Stomach (tissue), 9 donors: ENCODE measurements around the gene KIF18B. TPM values are rescaled to one million over a fixed set of nuclear protein-coding genes. Genes with fewer than 3 reads are reported as not detected.

Source experiments
- DNase-seq, 2 donors: peaks; one replicate each; pipeline versions ENCODE4 v3.0.0 to v3.0.0-alpha.2; 2013 to 2019
- H3K27ac ChIP-seq, 5 donors: fragments of 200-600 bp in 4 of 5; sonication (generic) in 4 of 5; one replicate each; pipeline ENCODE4 v1.5.1; 2013 to 2019; ENCODE audit warnings: mild to moderate bottlenecking in 1 of 5, moderate library complexity in 1 of 5
- H3K27me3 ChIP-seq, 3 donors: fragments of 200-600 bp; sonication (generic); one replicate each; pipeline ENCODE4 v1.5.1; 2017 to 2019; ENCODE audit warnings: mixed run types in 1 of 3
- H3K36me3 ChIP-seq, 4 donors: fragments of 200-600 bp; sonication (generic); 1 replicate in 3 of 4; 2 replicates in 1 of 4; pipeline ENCODE4 v1.5.1; 2016 to 2019
- H3K4me1 ChIP-seq, 4 donors: fragments of 200-600 bp; sonication (generic); one replicate each; pipeline ENCODE4 v1.5.1; 2016 to 2019
- H3K4me3 ChIP-seq, 4 donors: fragments of 200-600 bp; sonication (generic) in 3 of 4; one replicate each; pipeline ENCODE4 v1.5.1; 2016 to 2019; ENCODE audit warnings: mild to moderate bottlenecking in 1 of 4
- H3K9me3 ChIP-seq, 4 donors: fragments of 200-600 bp; sonication (generic); one replicate each; pipeline ENCODE4 v1.5.1; 2016 to 2019
- EP300 ChIP-seq: sonication (generic); formaldehyde crosslinking; IDR thresholded peaks from one replicate; pipeline ENCODE4 v1.6.1; 2017; ENCODE audit warnings: antibody characterized with exemption
- POLR2A ChIP-seq, 4 donors: fragments of 450-650 bp; IDR thresholded peaks; one replicate each; pipeline ENCODE4 v1.6.1; 2016; ENCODE audit warnings: antibody characterized with exemption in 4 of 4, control low read depth in 2 of 4, mild to moderate bottlenecking in 1 of 4, moderate library complexity in 1 of 4
- POLR2AphosphoS5 ChIP-seq, 3 donors: sonication (generic); formaldehyde crosslinking; IDR thresholded peaks; one replicate each; pipeline ENCODE4 v1.6.1; 2016; ENCODE audit warnings: antibody characterized with exemption in 3 of 3
- WGBS, 5 donors: extraction: QIAGEN DNeasy Blood & Tissue Kit in 3 of 5; methylation state at CpG; one replicate each; pipeline versions ENCODE4 v1.1.5 to v1.1.7; 2013 to 2018; 5-methylcytosine and 5-hydroxymethylcytosine counted together
- intact Hi-C: fragments of 100-400 bp; cut with DNase I; formaldehyde crosslinking; loops from one replicate; pipeline ENCODE4 v1.15.1; 2023; ENCODE audit warnings: low total_unique reads
- polyA plus RNA-seq, 3 donors: library from polyadenylated mRNA; stranded (reverse); fragments of 200-250 nt; gene quantifications; one replicate each; pipeline ENCODE4 v1.2.3, GENCODE V29; 2013
- total RNA-seq, 5 donors: library from RNA; depleted of rRNA; stranded (reverse); fragments of >200 nt; gene quantifications; one replicate each; pipeline versions ENCODE4 v1.1.0 to v1.2.3, GENCODE V29; 2014 to 2016
- TF ChIP-seq, protein P1 (sequence below), 7 experiments: fragments of 450-650 bp in 4 of 7; fragments of 200-600 bp in 3 of 7; sonication (generic) in 3 of 7; IDR thresholded peaks; one replicate each; pipeline ENCODE4 v1.5.1; 2016 to 2019; ENCODE audit warnings: antibody characterized with exemption in 7 of 7, control low read depth in 2 of 7, mild to moderate bottlenecking in 1 of 7
- donor health status: healthy with polysubstance abuse.
- donor health status: Bipolar disorder and iron deficiency.
- donor health status: healthy.

Gene KIF18B
- total and polyA plus RNA-seq, 8 donors: 0.15 to 12.2 (median 1.2) TPM; not detected in 1

DNA sequence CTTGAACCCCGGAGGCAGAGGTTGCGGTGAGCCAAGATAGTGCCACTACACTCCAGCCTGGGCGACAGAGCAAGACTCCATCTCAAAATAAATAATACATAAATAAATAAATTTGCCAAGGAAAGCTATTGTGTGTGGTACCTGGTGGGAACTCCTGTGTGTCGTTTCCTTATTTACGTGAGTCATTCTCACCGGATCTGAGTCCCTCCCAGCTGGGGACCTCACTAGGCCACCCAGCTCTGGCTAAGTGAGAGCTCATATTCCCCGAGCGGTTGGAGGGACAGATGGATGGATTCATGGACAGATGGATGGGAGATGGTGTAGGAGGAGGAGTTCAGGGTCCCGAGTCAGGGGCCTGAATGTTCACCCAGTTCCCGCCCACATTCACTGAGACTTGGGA, 43.4 kb upstream of the KIF18B start:
- Histone ChIP-seq H3K36me3 (no peaks in the 10 kb centered on the region), H3K9me3 (no peaks in the 10 kb centered on the region), H3K4me1 (peaks cover 5 to 15% (median 9%) of the 10 kb centered on the region in 4 donors), H3K27me3 (peaks cover 0 to 56% (median 22%) of the 10 kb centered on the region in 3 donors), H3K27ac (no peak overlapping the region), H3K4me3 (no peak overlapping the region)
- no peak for DNase-seq
- intact Hi-C loops: no loop called here
- 67 to 72% (median 71%) methylated on average over 10 of the region's 10 CpGs for WGBS, 5 donors
- TF ChIP-seq POLR2AphosphoS5 (IDR thresholded peaks at IDR 0.05): no peak
- TF ChIP-seq, protein P1, sequence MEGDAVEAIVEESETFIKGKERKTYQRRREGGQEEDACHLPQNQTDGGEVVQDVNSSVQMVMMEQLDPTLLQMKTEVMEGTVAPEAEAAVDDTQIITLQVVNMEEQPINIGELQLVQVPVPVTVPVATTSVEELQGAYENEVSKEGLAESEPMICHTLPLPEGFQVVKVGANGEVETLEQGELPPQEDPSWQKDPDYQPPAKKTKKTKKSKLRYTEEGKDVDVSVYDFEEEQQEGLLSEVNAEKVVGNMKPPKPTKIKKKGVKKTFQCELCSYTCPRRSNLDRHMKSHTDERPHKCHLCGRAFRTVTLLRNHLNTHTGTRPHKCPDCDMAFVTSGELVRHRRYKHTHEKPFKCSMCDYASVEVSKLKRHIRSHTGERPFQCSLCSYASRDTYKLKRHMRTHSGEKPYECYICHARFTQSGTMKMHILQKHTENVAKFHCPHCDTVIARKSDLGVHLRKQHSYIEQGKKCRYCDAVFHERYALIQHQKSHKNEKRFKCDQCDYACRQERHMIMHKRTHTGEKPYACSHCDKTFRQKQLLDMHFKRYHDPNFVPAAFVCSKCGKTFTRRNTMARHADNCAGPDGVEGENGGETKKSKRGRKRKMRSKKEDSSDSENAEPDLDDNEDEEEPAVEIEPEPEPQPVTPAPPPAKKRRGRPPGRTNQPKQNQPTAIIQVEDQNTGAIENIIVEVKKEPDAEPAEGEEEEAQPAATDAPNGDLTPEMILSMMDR (IDR thresholded peaks at IDR 0.05): no peak
- TF ChIP-seq EP300: no peak
- no peak for TF ChIP-seq POLR2A (IDR thresholded peaks at IDR 0.05)

DNA sequence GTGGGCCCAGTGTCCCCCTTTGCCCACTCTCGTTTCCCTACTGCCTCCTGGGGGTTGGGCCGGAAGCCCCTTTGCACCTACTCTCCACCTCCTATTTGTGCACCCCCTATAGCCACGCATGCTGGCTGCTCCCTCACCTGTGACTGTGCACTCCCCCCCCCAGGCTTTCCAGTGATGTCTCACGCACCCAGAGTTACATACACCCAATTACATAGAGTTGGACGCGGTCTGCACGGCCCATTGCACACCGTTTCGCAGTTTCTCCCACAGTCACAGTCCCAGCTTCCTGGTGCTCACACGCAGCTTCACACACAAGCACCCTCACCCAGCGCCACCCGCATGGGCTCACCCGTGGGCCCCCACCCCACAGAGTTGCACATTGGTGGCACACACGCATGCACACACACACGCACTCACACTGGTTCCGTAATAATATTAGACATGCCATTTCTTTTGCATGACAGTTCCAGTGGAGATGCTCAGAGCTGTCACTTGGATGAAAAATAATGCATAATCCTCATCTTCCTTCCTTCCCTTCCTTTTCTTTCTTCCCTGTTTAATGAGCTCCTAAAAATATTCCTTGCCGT, 42.1 kb upstream of the KIF18B start:
- Histone ChIP-seq H3K27ac (no peak overlapping the region), H3K4me1 (peaks cover 5 to 15% (median 9%) of the 10 kb centered on the region in 4 donors), H3K27me3 (peaks cover 0 to 59% (median 22%) of the 10 kb centered on the region in 3 donors), H3K4me3 (no peak overlapping the region), H3K9me3 (no peaks in the 10 kb centered on the region), H3K36me3 (no peaks in the 10 kb centered on the region)
- WGBS, 5 donors: 83 to 89% (median 87%) methylated on average over 17 of the region's 17 CpGs
- no peak for DNase-seq
- intact Hi-C loops: no loop called here
- TF ChIP-seq POLR2AphosphoS5 (IDR thresholded peaks at IDR 0.05): no peak
- TF ChIP-seq POLR2A (IDR thresholded peaks at IDR 0.05): no peak
- TF ChIP-seq, protein P1 (IDR thresholded peaks at IDR 0.05): no peak
- TF ChIP-seq EP300: no peak

DNA sequence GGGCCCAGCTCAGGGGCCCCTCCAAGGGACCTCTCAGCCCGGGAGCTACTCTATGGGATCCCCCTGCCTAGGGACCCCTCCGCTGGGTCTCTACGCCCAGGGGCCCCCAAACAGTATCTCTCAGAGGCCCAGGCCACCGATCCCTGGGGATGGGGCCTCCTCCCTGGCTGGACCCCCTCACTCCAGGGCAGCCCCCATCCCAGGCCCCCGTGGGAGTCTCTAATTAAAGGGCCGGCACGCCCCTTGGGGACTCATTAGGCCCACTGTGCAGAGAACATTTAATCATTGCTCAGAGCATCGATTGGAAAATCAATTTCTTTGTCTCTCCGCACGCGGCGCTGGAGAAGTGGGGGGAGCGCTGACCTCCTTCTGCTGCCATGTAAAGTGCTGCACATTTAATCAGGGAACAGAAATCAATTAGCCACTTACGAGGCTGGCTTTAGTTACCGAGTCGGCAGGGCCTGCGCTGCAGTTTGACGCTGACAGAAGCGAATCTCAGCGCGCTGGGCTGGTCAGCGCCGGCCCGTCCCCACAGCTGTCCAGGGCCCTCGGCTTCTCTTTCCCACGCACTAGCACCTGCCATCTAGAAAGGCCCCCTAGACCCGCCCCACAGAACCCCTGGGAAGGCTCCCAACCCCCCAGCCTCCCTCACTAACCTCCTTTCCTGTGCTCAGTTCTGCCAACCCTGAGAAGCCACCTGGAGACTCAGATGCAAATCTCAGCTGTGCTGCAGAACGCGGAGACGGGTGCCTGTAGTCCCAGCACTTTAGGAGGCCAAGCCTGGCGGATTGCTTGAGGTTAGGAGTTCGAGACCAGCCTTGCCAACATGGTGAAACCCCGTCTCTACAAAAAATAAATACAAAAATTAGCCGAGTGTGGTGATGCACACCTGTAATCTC, 40.7 kb upstream of the KIF18B start:
- TF ChIP-seq POLR2A (IDR thresholded peaks at IDR 0.05) (no peak), POLR2AphosphoS5 (IDR thresholded peaks at IDR 0.05) (no peak), EP300 (no peak)
- TF ChIP-seq, protein P1 (IDR thresholded peaks at IDR 0.05): no peak
- H3K27me3 ChIP-seq: peaks cover 0 to 58% (median 22%) of the 10 kb centered on the region in 3 donors
- WGBS, 5 donors: 32 to 44% (median 42%) methylated on average over 29 to 34 of the region's 34 CpGs
- peaks cover 5 to 15% (median 9%) of the 10 kb centered on the region in 4 donors for H3K4me1 ChIP-seq
- H3K36me3 ChIP-seq: no peaks in the 10 kb centered on the region
- H3K4me3 ChIP-seq: no peak overlapping the region
- intact Hi-C loops: no loop called here
- peak in 1 of 2 donors; percentile 61 for DNase-seq
- H3K27ac ChIP-seq: no peak overlapping the region
- H3K9me3 ChIP-seq: no peaks in the 10 kb centered on the region

DNA sequence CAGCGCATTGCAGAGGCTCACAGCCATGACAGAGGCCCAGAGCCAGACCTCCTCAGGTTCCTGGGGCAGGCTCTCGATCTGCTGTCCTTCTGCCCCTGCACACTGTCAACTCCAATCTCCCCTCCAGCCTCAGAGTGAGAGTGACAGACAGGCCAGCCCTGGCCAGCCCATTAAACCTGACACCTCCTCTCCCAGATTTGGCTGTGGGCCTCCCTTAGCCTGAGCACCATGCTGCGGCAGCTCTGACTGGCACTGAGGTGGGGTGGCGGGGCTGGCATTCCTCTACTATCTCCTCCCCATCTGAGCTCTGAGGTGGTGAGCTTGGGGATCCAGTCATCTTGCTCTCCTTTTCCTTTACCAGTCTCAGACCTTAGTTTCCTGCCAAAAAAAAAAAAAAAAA, 36.0 kb upstream of the KIF18B start:
- H3K4me1 ChIP-seq: peaks cover 31 to 50% (median 38%) of the 10 kb centered on the region in 4 donors
- no peak for TF ChIP-seq POLR2A (IDR thresholded peaks at IDR 0.05)
- TF ChIP-seq POLR2AphosphoS5 (IDR thresholded peaks at IDR 0.05): no peak
- TF ChIP-seq, protein P1 (IDR thresholded peaks at IDR 0.05): no peak
- no peak for TF ChIP-seq EP300
- H3K27me3 ChIP-seq: peaks cover 0 to 45% (median 16%) of the 10 kb centered on the region in 3 donors
- no peak overlapping the region for H3K4me3 ChIP-seq
- intact Hi-C loops: no loop called here
- DNase-seq: no peak
- H3K9me3 ChIP-seq: no peaks in the 10 kb centered on the region
- 79 to 91% (median 87%) methylated on average over 4 of the region's 4 CpGs for WGBS, 5 donors
- H3K27ac ChIP-seq: no peak overlapping the region
- H3K36me3 ChIP-seq: no peaks in the 10 kb centered on the region
